ENCODE data around the gene ROBO2.

GRCh38 chr3:77655396-77655795 is 615.5 kb downstream of the ROBO2 start:
- TF ChIP-seq CTCF (IDR thresholded peaks at IDR 0.05; ENCODE audit: insufficient read depth, low read length) (no peak), POLR2AphosphoS5 (IDR thresholded peaks at IDR 0.05; ENCODE audit: low read depth) (no peak), SPI1 (IDR thresholded peaks at IDR 0.05; ENCODE audit: borderline replicate concordance, low read depth) (no peak), GABPA (IDR thresholded peaks at IDR 0.05; ENCODE audit: low read depth) (no peak)
- TF ChIP-seq, protein P1, sequence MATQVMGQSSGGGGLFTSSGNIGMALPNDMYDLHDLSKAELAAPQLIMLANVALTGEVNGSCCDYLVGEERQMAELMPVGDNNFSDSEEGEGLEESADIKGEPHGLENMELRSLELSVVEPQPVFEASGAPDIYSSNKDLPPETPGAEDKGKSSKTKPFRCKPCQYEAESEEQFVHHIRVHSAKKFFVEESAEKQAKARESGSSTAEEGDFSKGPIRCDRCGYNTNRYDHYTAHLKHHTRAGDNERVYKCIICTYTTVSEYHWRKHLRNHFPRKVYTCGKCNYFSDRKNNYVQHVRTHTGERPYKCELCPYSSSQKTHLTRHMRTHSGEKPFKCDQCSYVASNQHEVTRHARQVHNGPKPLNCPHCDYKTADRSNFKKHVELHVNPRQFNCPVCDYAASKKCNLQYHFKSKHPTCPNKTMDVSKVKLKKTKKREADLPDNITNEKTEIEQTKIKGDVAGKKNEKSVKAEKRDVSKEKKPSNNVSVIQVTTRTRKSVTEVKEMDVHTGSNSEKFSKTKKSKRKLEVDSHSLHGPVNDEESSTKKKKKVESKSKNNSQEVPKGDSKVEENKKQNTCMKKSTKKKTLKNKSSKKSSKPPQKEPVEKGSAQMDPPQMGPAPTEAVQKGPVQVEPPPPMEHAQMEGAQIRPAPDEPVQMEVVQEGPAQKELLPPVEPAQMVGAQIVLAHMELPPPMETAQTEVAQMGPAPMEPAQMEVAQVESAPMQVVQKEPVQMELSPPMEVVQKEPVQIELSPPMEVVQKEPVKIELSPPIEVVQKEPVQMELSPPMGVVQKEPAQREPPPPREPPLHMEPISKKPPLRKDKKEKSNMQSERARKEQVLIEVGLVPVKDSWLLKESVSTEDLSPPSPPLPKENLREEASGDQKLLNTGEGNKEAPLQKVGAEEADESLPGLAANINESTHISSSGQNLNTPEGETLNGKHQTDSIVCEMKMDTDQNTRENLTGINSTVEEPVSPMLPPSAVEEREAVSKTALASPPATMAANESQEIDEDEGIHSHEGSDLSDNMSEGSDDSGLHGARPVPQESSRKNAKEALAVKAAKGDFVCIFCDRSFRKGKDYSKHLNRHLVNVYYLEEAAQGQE (IDR thresholded peaks at IDR 0.05; ENCODE audit: insufficient replicate concordance, low read depth) = no peak
